Nasal cavity respiratory epithelium epithelial cell of viscerocranial mucosa (primary cell): Measurements from ENCODE around the gene FOLH1. TPM values are rescaled to one million over a fixed set of nuclear protein-coding genes. Genes with fewer than 3 reads are reported as not detected.

Experiments
- total RNA-seq: library from RNA; depleted of rRNA; stranded (reverse); fragments of >200 nt; gene quantifications from 2 replicates; pipeline ENCODE4 v1.2.3, GENCODE V29; 2014

Gene FOLH1
- 0.34 and 0.50 TPM in 2 replicates for total RNA-seq

GRCh38 chr11:49208006-49208721 lies at the start of gene FOLH1:
FOLH1 (minus strand) TSS chr11:49208602; CDS start chr11:49208409, 193 bp downstream.

Other genes with a start within 250 kb of the FOLH1 start
- not detected in 2 replicates for gene TRIM51G, start 224.7 kb downstream of the FOLH1 start, total RNA-seq
- not detected in 2 replicates for gene TRIM49B, start 179.8 kb downstream of the FOLH1 start, total RNA-seq
- not detected in 2 replicates for gene TRIM64C, start 149.5 kb downstream of the FOLH1 start, total RNA-seq